Brain microvascular endothelial cell (primary cell): ENCODE measurements around the gene DNAH10.

Source experiments
- DNase-seq: peaks from one replicate; pipeline ENCODE4 v3.0.0-alpha.2; 2020
- H3K27ac ChIP-seq: fragments of 250-450 bp; sonication (Bioruptor Pico); 2 replicates; pipeline ENCODE4 v1.5.1; 2020; ENCODE audit warnings: mild to moderate bottlenecking, moderate library complexity
- H3K27me3 ChIP-seq: fragments of 250-450 bp; sonication (Bioruptor Pico); replicated peaks from 2 replicates; pipeline ENCODE4 v1.5.1; 2020; ENCODE audit warnings: mild to moderate bottlenecking
- H3K36me3 ChIP-seq: fragments of 250-450 bp; sonication (Bioruptor Pico); replicated peaks from 2 replicates; pipeline ENCODE4 v1.5.1; 2020; ENCODE audit warnings: mild to moderate bottlenecking
- H3K4me3 ChIP-seq: 2 replicates; pipeline ENCODE4 v1.5.1; 2011; ENCODE audit warnings: low read depth, mild to moderate bottlenecking, control low read depth, low read length, moderate library complexity
- in situ Hi-C: cut with HindIII; loops from 2 replicates; pipeline ENCODE4 v1.10.0; 2017; ENCODE audit warnings: low sequenced_read_pairs, low pct_ligation_motif_present
- TF ChIP-seq, protein P1 (sequence below): IDR thresholded peaks from 2 replicates; pipeline ENCODE4 v1.5.1; 2011; ENCODE audit warnings: low read depth, mild to moderate bottlenecking, moderate library complexity, low read length, control low read depth, inconsistent platforms; ENCODE audit errors: missing control alignments

Gene DNAH10

DNA sequence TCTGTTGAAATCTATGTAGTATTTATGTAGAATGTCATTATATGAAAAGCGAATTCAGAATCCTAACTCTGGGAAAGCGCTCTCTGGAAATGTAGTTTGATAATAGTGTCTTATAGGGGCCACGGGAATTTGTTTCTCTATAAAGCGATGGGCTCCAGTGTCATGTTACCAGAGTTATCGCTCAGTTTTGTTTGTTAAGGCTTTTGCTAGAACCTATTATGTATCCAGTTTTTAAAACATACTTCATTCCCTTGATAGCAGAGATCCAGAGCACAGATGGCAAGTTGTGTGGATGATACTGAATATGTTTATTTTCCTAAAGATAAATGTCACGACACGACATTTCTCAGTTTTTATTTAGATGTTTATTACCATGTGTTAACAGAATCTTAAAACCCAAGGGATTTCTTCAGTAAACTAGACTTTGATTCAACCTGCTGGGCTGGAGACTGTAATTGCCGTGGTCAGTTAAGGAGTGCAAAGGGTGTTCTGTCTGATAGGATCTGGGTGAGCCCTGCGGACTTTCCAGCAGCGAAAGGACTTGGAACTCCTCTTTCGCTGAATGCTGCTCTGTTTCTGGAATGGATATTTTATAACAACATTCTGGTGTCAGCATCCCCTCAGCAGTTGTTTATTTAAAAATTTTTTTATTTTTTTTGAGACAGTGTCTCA, 1.7 kb upstream of the DNAH10 start:
- in situ Hi-C loops = no loop called here
- Histone ChIP-seq H3K27ac (no peak overlapping the region), H3K27me3 (no peaks in the 10 kb centered on the region), H3K4me3 (no peak overlapping the region), H3K36me3 (no peaks in the 10 kb centered on the region)
- DNase-seq = no peak
- TF ChIP-seq, protein P1, sequence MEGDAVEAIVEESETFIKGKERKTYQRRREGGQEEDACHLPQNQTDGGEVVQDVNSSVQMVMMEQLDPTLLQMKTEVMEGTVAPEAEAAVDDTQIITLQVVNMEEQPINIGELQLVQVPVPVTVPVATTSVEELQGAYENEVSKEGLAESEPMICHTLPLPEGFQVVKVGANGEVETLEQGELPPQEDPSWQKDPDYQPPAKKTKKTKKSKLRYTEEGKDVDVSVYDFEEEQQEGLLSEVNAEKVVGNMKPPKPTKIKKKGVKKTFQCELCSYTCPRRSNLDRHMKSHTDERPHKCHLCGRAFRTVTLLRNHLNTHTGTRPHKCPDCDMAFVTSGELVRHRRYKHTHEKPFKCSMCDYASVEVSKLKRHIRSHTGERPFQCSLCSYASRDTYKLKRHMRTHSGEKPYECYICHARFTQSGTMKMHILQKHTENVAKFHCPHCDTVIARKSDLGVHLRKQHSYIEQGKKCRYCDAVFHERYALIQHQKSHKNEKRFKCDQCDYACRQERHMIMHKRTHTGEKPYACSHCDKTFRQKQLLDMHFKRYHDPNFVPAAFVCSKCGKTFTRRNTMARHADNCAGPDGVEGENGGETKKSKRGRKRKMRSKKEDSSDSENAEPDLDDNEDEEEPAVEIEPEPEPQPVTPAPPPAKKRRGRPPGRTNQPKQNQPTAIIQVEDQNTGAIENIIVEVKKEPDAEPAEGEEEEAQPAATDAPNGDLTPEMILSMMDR = no peak

DNA sequence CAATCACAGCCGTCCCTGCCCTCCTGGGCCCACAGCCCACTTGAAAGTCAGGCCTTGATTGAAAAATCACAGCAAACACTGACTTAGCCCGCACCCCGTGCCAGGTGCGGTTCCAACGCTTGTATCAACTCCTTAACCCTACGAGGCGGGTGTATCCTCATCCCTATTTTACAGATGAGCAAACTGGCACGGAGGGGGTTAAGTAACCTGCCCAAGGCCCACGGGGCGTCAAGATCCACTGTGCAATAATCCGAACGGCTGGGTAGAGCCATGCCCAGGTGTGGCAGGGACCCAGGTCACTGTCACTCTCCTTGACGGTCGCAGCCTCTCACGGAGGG, 583 bp downstream of the DNAH10 start:
- in situ Hi-C loops = no loop called here
- no peak for DNase-seq
- H3K36me3 ChIP-seq = no peaks in the 10 kb centered on the region
- TF ChIP-seq, protein P1 = no peak
- no peak overlapping the region for H3K4me3 ChIP-seq
- H3K27me3 ChIP-seq = no peaks in the 10 kb centered on the region
- H3K27ac ChIP-seq = no peak overlapping the region

DNA sequence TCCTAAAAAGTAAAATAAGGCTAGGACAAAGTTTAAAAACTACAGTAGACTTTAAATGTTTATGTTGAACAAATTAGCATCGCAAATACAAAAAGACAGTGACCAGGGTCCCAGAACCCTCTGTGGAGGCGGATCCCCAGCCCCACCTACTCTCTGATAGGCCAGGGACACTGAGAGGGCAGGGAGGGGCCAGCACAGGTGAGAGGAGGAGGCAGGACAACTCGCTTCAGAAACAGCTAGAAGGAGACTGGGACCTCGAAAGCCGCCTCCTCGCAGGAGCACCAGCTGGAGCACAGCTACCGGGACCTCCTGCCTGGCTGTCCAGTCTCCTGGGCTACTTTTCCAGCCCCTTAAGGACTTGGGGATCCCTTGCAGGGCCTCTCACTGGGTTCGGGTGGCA, 992 bp downstream of the DNAH10 start:
- no peak for DNase-seq
- in situ Hi-C loops = no loop called here
- Histone ChIP-seq H3K27ac (no peak overlapping the region), H3K27me3 (no peaks in the 10 kb centered on the region), H3K36me3 (no peaks in the 10 kb centered on the region), H3K4me3 (no peak overlapping the region)
- TF ChIP-seq, protein P1 = no peak

DNA sequence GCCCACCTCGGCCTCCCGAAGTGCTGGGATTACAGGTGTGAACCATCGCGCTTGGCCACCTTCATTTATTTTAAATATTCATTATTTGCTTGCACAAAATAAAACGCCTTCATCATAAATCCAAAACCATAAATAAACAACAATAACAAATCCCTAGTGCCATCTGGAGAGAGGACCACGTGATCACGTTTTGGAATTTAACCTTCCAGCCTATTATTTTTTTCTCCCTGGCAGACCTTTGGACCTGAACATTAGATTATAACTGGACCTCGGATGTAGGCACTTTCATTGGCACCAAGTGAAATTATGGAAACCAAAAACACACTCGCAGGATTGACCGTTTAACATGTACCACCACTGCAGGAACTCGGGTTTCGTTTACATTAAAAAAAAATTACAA, 2.0 kb downstream of the DNAH10 start:
- Histone ChIP-seq H3K36me3 (no peaks in the 10 kb centered on the region), H3K4me3 (no peak overlapping the region), H3K27ac (no peak overlapping the region), H3K27me3 (no peaks in the 10 kb centered on the region)
- TF ChIP-seq, protein P1 = no peak
- in situ Hi-C loops = no loop called here
- no peak for DNase-seq

DNA sequence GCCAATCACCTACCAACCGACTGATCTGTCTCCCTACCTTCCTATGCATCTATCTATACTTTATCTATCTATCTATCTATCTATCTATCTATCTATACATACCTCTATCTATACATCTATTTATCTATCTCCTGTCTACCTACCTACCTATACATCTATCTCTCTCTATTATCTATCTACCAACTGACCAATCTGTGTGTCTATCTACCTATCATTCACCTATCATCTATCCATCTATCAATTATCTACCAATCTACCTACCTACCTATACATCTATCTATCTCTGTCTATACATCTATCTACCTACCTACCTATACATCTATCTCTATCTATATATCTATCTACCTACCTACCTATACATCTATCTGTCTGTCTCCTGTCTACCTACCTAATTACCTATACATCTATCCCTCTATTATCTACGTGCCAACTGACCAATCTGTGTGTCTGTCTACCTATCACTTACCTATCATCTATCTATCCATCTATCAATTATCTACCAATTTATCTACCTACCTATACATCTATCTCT, 3.5 kb downstream of the DNAH10 start:
- no peaks in the 10 kb centered on the region for H3K27me3 ChIP-seq
- no peak for DNase-seq
- no peaks in the 10 kb centered on the region for H3K36me3 ChIP-seq
- TF ChIP-seq, protein P1 = no peak
- H3K27ac ChIP-seq = no peak overlapping the region
- in situ Hi-C loops = no loop called here
- no peak overlapping the region for H3K4me3 ChIP-seq

DNA sequence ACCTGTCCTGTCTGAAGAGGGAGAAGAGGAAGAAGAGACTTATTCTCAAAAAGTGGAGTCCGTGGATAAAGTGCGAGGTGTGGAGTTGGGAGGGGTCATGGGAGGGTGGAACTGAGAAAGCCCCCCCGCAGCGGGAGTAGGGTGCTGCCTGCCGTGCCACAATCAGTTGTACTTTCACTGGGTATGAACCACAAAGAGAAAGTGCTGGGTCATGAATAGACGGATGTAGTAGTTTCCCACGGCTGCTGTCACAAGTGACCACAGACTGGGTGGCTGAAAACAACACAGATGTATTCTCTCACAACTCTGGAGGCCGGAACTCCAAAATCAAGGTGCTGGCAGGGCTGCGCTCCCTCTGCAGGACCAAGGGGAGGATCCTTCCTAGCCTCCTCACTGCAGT, 5.5 kb downstream of the DNAH10 start:
- Histone ChIP-seq H3K4me3 (no peak overlapping the region), H3K27me3 (peaks cover under 1% of the 10 kb centered on the region), H3K36me3 (no peaks in the 10 kb centered on the region), H3K27ac (no peak overlapping the region)
- DNase-seq = no peak
- in situ Hi-C loops = no loop called here
- TF ChIP-seq, protein P1 = no peak
